Activated CD8-positive, alpha-beta memory T cell treated with anti-CD3 and anti-CD28 coated beads for 36 hours (primary cell): ENCODE results near the gene NR4A3. TPM values are rescaled to one million over a fixed set of nuclear protein-coding genes. Genes with fewer than 3 reads are reported as not detected.

Experiments
- CTCF ChIA-PET: fragments of 350-600 bp; sonication (Branson Sonifier 250); formaldehyde crosslinking; loops from one replicate; lab custom pipeline; 2021; ENCODE audit warnings: antibody characterized with exemption; lab: Charles Lee
- POLR2A ChIA-PET: fragments of 350-600 bp; sonication (Branson Sonifier 250); formaldehyde crosslinking; loops from one replicate; lab custom pipeline; 2021; ENCODE audit warnings: antibody characterized with exemption; lab: Charles Lee
- total RNA-seq, 2 experiments: library from RNA; stranded (reverse); gene quantifications; one replicate each; pipeline ENCODE4 v1.2.3, GENCODE V29; 2021

The NR4A3 gene
- total RNA-seq, 2 experiments from 2014 or later = 44.4 to 46.0 TPM

DNA sequence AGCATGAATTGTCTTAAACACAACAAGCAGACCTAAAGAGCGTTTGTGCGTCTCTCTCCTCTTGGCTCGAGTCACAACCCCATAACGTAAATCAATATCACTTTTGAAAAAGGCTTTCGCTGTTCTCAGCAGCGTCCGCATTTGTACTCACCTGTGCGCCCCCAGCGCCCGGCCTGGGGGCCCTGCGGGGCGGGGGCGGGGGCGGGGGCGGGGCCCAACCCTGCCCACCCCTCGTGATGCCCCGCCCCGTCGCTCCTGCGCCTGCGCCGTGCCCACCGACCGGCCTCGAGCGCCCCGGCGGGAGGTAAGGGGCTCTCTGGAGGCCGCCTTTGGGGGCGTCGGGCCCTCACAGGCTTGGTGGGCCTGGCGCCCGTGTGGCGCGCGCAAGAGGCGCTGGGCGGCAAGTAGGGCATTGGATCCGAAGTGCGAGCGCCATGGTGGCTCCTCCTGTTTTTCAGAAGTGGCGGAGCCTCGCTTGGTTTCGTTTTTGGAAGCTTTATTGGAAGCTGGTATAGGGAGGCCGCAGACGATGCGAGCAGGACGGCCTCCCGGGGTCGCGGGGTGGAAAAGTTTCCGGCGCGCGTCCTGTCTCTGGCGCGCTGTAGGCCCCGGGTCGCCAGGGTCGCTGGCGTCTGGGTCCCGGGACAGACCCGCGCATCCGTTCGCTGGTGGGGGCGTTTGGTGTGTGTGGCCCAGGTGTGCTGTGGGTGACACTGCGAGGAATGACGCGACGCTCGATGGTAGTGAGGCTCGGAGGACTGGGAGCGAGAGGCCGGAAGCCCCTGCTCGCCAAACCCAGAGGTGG lies 84.9 kb downstream of the NR4A3 start, which contains the start of gene STX17:
TSS of gene STX17 (plus strand) at position 252 of the 805 bp plus-strand sequence. CDS start 8,586 bp downstream, outside the sequence.
- ChIA-PET POLR2A (interaction anchor here (0.6 to 1.0 kb wide), 3 partner anchors 22 to 367 kb away, joined by 3 to 4 read pairs (median 3); no protein-coding TSS in a partner anchor), CTCF (interaction anchor here (0.6 to 1.5 kb wide), 4 partner anchors 13 to 96 kb away, joined by 3 to 4 read pairs (median 4); no protein-coding TSS in a partner anchor)

- ChIA-PET CTCF (interaction anchor here (1.1 kb wide), 1 partner anchor 72 kb away, joined by 3 read pairs; no protein-coding TSS in a partner anchor), POLR2A (interaction anchor here (0.6 to 1.0 kb wide), 3 partner anchors 23 to 82 kb away, joined by 3 to 4 read pairs (median 3); no protein-coding TSS in a partner anchor)
Measured at GRCh38 chr9:99907208-99907532, 85.5 kb downstream of the NR4A3 start.

- POLR2A ChIA-PET = interaction anchor here (0.6 kb wide), 1 partner anchor 87 kb away, joined by 3 read pairs; no protein-coding TSS in a partner anchor
- CTCF ChIA-PET = no interaction called here
Measured at GRCh38 chr9:99911600-99911999, 89.9 kb downstream of the NR4A3 start.

Other genes starting within 250 kb of the NR4A3 start
- 10 to 100 TPM; 19.4 to 23.8 TPM for gene STX17, start 84.8 kb downstream of the NR4A3 start, total RNA-seq